ENCODE data around the gene GPD2. TPM values are rescaled to one million over a fixed set of nuclear protein-coding genes. Genes with fewer than 3 reads are reported as not detected.

The GPD2 gene
- polyA plus RNA-seq, 1 donor (not counting 4 experiments of a cell fraction or from before 2014, with no cell fraction given): 27.6 TPM

DNA sequence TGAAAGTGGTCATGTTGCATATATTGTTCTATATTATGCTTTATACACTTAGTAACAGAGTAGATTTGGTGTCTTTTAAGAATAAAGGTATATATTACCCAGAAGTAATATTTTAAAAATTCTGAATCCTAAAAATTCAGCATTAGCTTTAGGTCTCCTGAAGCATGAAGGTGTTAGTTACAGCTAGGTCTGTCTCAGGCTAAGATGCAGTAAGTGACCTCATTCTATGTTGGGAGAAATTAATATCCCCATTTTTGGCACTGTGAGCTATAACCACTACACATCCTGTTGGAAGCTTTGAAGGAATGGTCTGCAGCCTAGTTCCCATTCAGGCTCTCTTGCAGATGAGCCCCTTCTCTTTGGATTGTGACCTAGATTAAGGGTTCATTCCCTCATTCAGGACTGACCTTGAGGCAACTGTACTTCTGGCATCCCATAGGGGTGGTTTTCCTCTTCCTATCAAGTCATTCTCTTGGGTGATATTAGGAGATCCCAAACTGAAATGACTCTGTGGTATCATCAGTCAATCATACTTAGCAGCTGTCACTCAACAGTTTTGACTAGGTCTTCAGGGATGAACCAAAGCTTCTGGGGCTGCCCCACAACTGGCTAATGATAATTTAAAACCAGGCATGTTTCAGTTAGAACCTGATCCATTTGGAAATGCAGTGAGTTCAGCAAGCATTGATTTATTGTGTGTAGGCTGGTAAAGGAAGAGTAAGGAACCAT is 117.7 kb downstream of the GPD2 start:
- H3K9me3 ChIP-seq (ENCODE audit: control insufficient read depth, low read depth, low read length): no peaks in the 10 kb centered on the region
- no peaks in the 10 kb centered on the region for H4K20me1 ChIP-seq (ENCODE audit: control insufficient read depth, extremely low read depth, insufficient read depth, low read length)
- dilution Hi-C loops (cut with MboI; ENCODE audit: extremely low pct_ligation_motif_present, low sequenced_read_pairs): no loop called here
- FAIRE-seq (no peak), DNase-seq (ENCODE audit: low read depth, low spot score) (no peak)
- TF ChIP-seq, protein P1, sequence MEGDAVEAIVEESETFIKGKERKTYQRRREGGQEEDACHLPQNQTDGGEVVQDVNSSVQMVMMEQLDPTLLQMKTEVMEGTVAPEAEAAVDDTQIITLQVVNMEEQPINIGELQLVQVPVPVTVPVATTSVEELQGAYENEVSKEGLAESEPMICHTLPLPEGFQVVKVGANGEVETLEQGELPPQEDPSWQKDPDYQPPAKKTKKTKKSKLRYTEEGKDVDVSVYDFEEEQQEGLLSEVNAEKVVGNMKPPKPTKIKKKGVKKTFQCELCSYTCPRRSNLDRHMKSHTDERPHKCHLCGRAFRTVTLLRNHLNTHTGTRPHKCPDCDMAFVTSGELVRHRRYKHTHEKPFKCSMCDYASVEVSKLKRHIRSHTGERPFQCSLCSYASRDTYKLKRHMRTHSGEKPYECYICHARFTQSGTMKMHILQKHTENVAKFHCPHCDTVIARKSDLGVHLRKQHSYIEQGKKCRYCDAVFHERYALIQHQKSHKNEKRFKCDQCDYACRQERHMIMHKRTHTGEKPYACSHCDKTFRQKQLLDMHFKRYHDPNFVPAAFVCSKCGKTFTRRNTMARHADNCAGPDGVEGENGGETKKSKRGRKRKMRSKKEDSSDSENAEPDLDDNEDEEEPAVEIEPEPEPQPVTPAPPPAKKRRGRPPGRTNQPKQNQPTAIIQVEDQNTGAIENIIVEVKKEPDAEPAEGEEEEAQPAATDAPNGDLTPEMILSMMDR (optimal IDR thresholded peaks at IDR 0.05 in 1 of 3, IDR thresholded peaks at IDR 0.05 in 1 of 3, conservative IDR thresholded peaks at IDR 0.05 in 1 of 3; ENCODE audit: extremely low read depth in 1 of 3, insufficient read depth in 2 of 3, low read length in 3 of 3): no peak
- TF ChIP-seq EZH2 (IDR thresholded peaks at IDR 0.05; ENCODE audit: low read length): no peak
- H3K79me2 ChIP-seq (ENCODE audit: control insufficient read depth, insufficient read depth, low read length): no peaks in the 10 kb centered on the region
- H2AFZ ChIP-seq (ENCODE audit: control insufficient read depth, low read length): no peak overlapping the region
- H3K27ac ChIP-seq (ENCODE audit: control insufficient read depth, insufficient read depth, low read length): no peak overlapping the region
- no peak overlapping the region for H3K9ac ChIP-seq (ENCODE audit: control insufficient read depth, extremely low read depth, insufficient read depth, low read length)
- no peaks in the 10 kb centered on the region for H3K9me1 ChIP-seq (ENCODE audit: control insufficient read depth, extremely low read depth, insufficient read depth, low read length)
- H3K27me3 ChIP-seq (ENCODE audit: control insufficient read depth, extremely low read depth, insufficient read depth, low read length): no peaks in the 10 kb centered on the region
- no peaks in the 10 kb centered on the region for H3K36me3 ChIP-seq (ENCODE audit: control insufficient read depth in 2 of 2, extremely low read depth in 1 of 2, insufficient read depth in 2 of 2, low read length in 2 of 2)
- H3K4me2 ChIP-seq (ENCODE audit: control insufficient read depth, extremely low read depth, insufficient read depth, low read depth, low read length): no peak overlapping the region
- no peaks in the 10 kb centered on the region for H3K4me1 ChIP-seq (ENCODE audit: control insufficient read depth, extremely low read depth, insufficient read depth, low read length)
- no peak overlapping the region for H3K4me3 ChIP-seq (ENCODE audit: control insufficient read depth in 2 of 3, extremely low read depth in 1 of 3, insufficient read depth in 2 of 3, low read depth in 1 of 3, low read length in 3 of 3)

DNA sequence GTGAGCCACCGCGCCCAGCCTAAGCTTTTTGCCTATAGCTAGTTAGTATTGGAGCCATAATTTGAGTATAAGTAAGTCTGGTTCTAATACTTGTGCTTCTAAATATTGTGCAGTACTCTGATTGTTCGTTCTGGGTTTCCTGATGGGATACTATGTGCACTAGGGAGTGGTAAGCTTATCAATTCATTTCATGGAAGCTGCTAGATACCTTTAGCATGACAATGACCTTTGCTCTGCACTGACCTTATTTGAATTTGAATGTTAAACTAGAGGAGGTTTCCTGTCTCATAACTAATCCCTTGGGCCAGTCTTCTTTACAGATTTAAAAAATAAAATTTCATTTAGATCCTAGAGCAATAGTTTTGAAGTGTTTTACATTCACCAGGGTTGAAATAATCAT is 125.1 kb downstream of the GPD2 start:
- dilution Hi-C loops (cut with MboI; ENCODE audit: extremely low pct_ligation_motif_present, low sequenced_read_pairs): no loop called here
- H3K4me1 ChIP-seq (ENCODE audit: control insufficient read depth, extremely low read depth, insufficient read depth, low read length): no peaks in the 10 kb centered on the region
- no peaks in the 10 kb centered on the region for H3K79me2 ChIP-seq (ENCODE audit: control insufficient read depth, insufficient read depth, low read length)
- no peak for FAIRE-seq
- H4K20me1 ChIP-seq (ENCODE audit: control insufficient read depth, extremely low read depth, insufficient read depth, low read length): no peaks in the 10 kb centered on the region
- H3K9me3 ChIP-seq (ENCODE audit: control insufficient read depth, low read depth, low read length): no peaks in the 10 kb centered on the region
- no peaks in the 10 kb centered on the region for H3K36me3 ChIP-seq (ENCODE audit: control insufficient read depth in 2 of 2, extremely low read depth in 1 of 2, insufficient read depth in 2 of 2, low read length in 2 of 2)
- DNase-seq (ENCODE audit: low read depth, low spot score): no peak
- no peak overlapping the region for H3K27ac ChIP-seq (ENCODE audit: control insufficient read depth, insufficient read depth, low read length)
- H3K27me3 ChIP-seq (ENCODE audit: control insufficient read depth, extremely low read depth, insufficient read depth, low read length): no peaks in the 10 kb centered on the region
- no peak overlapping the region for H3K4me2 ChIP-seq (ENCODE audit: control insufficient read depth, extremely low read depth, insufficient read depth, low read depth, low read length)
- no peak for TF ChIP-seq EZH2 (IDR thresholded peaks at IDR 0.05; ENCODE audit: low read length)
- TF ChIP-seq, protein P1 (optimal IDR thresholded peaks at IDR 0.05 in 1 of 3, IDR thresholded peaks at IDR 0.05 in 1 of 3, conservative IDR thresholded peaks at IDR 0.05 in 1 of 3; ENCODE audit: extremely low read depth in 1 of 3, insufficient read depth in 2 of 3, low read length in 3 of 3): no peak
- no peak overlapping the region for H3K4me3 ChIP-seq (ENCODE audit: control insufficient read depth in 2 of 3, extremely low read depth in 1 of 3, insufficient read depth in 2 of 3, low read depth in 1 of 3, low read length in 3 of 3)
- H3K9ac ChIP-seq (ENCODE audit: control insufficient read depth, extremely low read depth, insufficient read depth, low read length): no peak overlapping the region
- no peaks in the 10 kb centered on the region for H3K9me1 ChIP-seq (ENCODE audit: control insufficient read depth, extremely low read depth, insufficient read depth, low read length)
- no peak overlapping the region for H2AFZ ChIP-seq (ENCODE audit: control insufficient read depth, low read length)

Measured in keratinocyte (primary cell).